Endothelial cell of umbilical vein (primary cell): ENCODE results near the gene TNPO1. TPM values are rescaled to one million over a fixed set of nuclear protein-coding genes. Genes with fewer than 3 reads are reported as not detected.

Source experiments
- BruUV-seq: library from RNA; stranded (reverse); fragments of 400-500 nt; replicated peaks from 2 replicates; lab custom pipeline; 2021; lab: Mats Ljungman, UMichigan
- CTCF ChIA-PET: fragments of 300-600, 350-600 bp; sonication (Branson Sonifier 250); formaldehyde crosslinking; loops from one replicate; lab custom pipeline; 2021; ENCODE audit warnings: antibody characterized with exemption, inconsistent platforms; lab: Charles Lee
- POLR2A ChIA-PET: fragments of 300-600, 350-600 bp; sonication (Branson Sonifier 250); formaldehyde crosslinking; loops from one replicate; lab custom pipeline; 2021; ENCODE audit warnings: antibody characterized with exemption, inconsistent platforms; lab: Charles Lee
- DNase-seq: peaks from one replicate; pipeline ENCODE4 v3.0.0-alpha.2; 2011; ENCODE audit warnings: low read depth, low spot score
- FAIRE-seq: peaks from 2 replicates; lab custom pipeline; 2011; peaks lifted over from hg19 to GRCh38; lab: Jason Lieb, UNC
- H2AFZ ChIP-seq: 2 replicates; pipeline ENCODE4 v1.6.0; 2012; ENCODE audit warnings: low read depth, low read length, control low read depth, inconsistent platforms
- H3K27ac ChIP-seq: 2 replicates; pipeline ENCODE4 v1.5.1; 2011; ENCODE audit warnings: low read depth, mild to moderate bottlenecking, control low read depth, low read length, moderate library complexity; ENCODE audit not compliant: insufficient read depth
- H3K27me3 ChIP-seq, 2 experiments: 2 replicates each; pipeline versions ENCODE4 v1.6.0 to v1.6.1; 2011; ENCODE audit warnings: low read length in 2 of 2, mixed read lengths in 1 of 2; ENCODE audit not compliant: control insufficient read depth in 2 of 2, insufficient read depth in 2 of 2
- H3K36me3 ChIP-seq, 2 experiments: 2 replicates in 1 of 2; 3 replicates in 1 of 2; pipeline ENCODE4 v1.5.1; 2011; ENCODE audit warnings: low read length in 2 of 2, mild to moderate bottlenecking in 1 of 2, moderate library complexity in 1 of 2; ENCODE audit not compliant: control insufficient read depth in 2 of 2, insufficient read depth in 2 of 2; ENCODE audit errors: extremely low read depth in 1 of 2
- H3K4me1 ChIP-seq: 3 replicates; pipeline ENCODE4 v1.5.1; 2011; ENCODE audit warnings: mild to moderate bottlenecking, low read length; ENCODE audit not compliant: control insufficient read depth, insufficient read depth; ENCODE audit errors: extremely low read depth
- H3K4me2 ChIP-seq: 2 replicates; pipeline ENCODE4 v1.6.1; 2011; ENCODE audit warnings: low read length, control low read depth, mixed read lengths; ENCODE audit not compliant: insufficient read depth
- H3K4me3 ChIP-seq, 3 experiments: fragments of 200-600 bp in 1 of 3; sonication (generic), shearing (Covaris generic) in 1 of 3; replicated peaks in 1 of 3; 2 replicates each; pipeline ENCODE4 v1.5.1; 2011 to 2016; ENCODE audit warnings: control low read depth in 3 of 3, low read length in 3 of 3, mild to moderate bottlenecking in 2 of 3, inconsistent platforms in 1 of 3, low read depth in 1 of 3, moderate library complexity in 1 of 3; ENCODE audit not compliant: insufficient read depth in 1 of 3
- H3K79me2 ChIP-seq: 2 replicates; pipeline ENCODE4 v1.6.0; 2012; ENCODE audit warnings: low read length, inconsistent platforms; ENCODE audit not compliant: control insufficient read depth, insufficient read depth
- H3K9ac ChIP-seq: replicated peaks from 2 replicates; pipeline ENCODE3; 2011; ENCODE audit warnings: low read length, control low read depth; ENCODE audit not compliant: insufficient read depth; ENCODE audit errors: extremely low read depth
- H3K9me1 ChIP-seq: replicated peaks from 3 replicates; pipeline ENCODE4 v1.6.0; 2011; ENCODE audit warnings: mild to moderate bottlenecking, low read length; ENCODE audit not compliant: control insufficient read depth, insufficient read depth; ENCODE audit errors: extremely low read depth
- H3K9me3 ChIP-seq: replicated peaks from 2 replicates; pipeline ENCODE4 v1.5.1; 2012; ENCODE audit warnings: low read length, inconsistent platforms; ENCODE audit not compliant: control insufficient read depth, insufficient read depth
- H4K20me1 ChIP-seq: replicated peaks from 2 replicates; pipeline ENCODE3; 2011; ENCODE audit warnings: mild to moderate bottlenecking, low read length; ENCODE audit not compliant: control insufficient read depth, insufficient read depth; ENCODE audit errors: extremely low read depth
- EZH2 ChIP-seq: IDR thresholded peaks from 2 replicates; pipeline ENCODE4 v1.6.1; 2012; ENCODE audit warnings: borderline replicate concordance, low read depth, mild to moderate bottlenecking, moderate library complexity, low read length, inconsistent platforms; ENCODE audit not compliant: severe bottlenecking
- FOS ChIP-seq: IDR thresholded peaks from 2 replicates; pipeline ENCODE4 v1.6.1; 2011; ENCODE audit warnings: mild to moderate bottlenecking, low read length, moderate library complexity, borderline replicate concordance; ENCODE audit not compliant: insufficient read depth
- GATA2 ChIP-seq: IDR thresholded peaks from 2 replicates; pipeline ENCODE4 v1.7.0; 2011; ENCODE audit warnings: low read depth, mild to moderate bottlenecking, moderate library complexity, mixed read lengths, low read length; ENCODE audit not compliant: insufficient read length, insufficient read depth
- JUN ChIP-seq: IDR thresholded peaks from 2 replicates; pipeline ENCODE4 v1.6.1; 2011; ENCODE audit warnings: borderline replicate concordance, low read depth; ENCODE audit not compliant: insufficient read length, insufficient read depth
- MAX ChIP-seq: IDR thresholded peaks from 2 replicates; pipeline ENCODE4 v1.6.1; 2011; ENCODE audit not compliant: insufficient read depth, insufficient read length
- MYC ChIP-seq: IDR thresholded peaks from one replicate; pipeline ENCODE4 v1.6.1; 2011; ENCODE audit warnings: mild to moderate bottlenecking, low read depth, low read length
- POLR2A ChIP-seq: IDR thresholded peaks from 2 replicates; pipeline ENCODE4 v1.6.1; 2012; ENCODE audit warnings: low read depth, mild to moderate bottlenecking, control low read depth, low read length
- POLR2AphosphoS5 ChIP-seq: IDR thresholded peaks from 2 replicates; pipeline ENCODE4 v1.6.1; 2012; ENCODE audit warnings: low read depth, mild to moderate bottlenecking, control low read depth, low read length, moderate library complexity; ENCODE audit not compliant: insufficient read depth
- dilution Hi-C: fragments of 300-500 bp; cut with MboI; formaldehyde crosslinking; loops from one replicate; pipeline ENCODE4 v1.15.0; 2019; ENCODE audit warnings: low sequenced_read_pairs; ENCODE audit not compliant: extremely low pct_ligation_motif_present
- intact Hi-C: fragments of 100-400 bp; cut with micrococcal nuclease; formaldehyde crosslinking; loops from one replicate; pipeline ENCODE4 v1.10.0; 2022
- polyA plus RNA-seq, 4 experiments: library from polyadenylated mRNA; depleted of rRNA in 3 of 4; stranded (reverse) in 3 of 4; unstranded in 1 of 4; fragments of >200 nt; gene quantifications; 2 replicates each; pipeline versions ENCODE4 v1.2.1 to v1.2.3, GENCODE V29; 2011 to 2012; ENCODE audit warnings: missing spikeins in 1 of 4
- total RNA-seq: library from RNA; stranded (reverse); gene quantifications from 2 replicates; pipeline ENCODE4 v1.2.3, GENCODE V29; 2021
- TF ChIP-seq, protein P1 (sequence below), 2 donors: IDR thresholded peaks; 1 replicate in 1 of 2; 2 replicates in 1 of 2; pipeline ENCODE4 v1.5.1; 2011; ENCODE audit warnings: low read length in 2 of 2, mild to moderate bottlenecking in 2 of 2, moderate library complexity in 2 of 2, control low read depth in 1 of 2, inconsistent platforms in 1 of 2, low read depth in 1 of 2; ENCODE audit not compliant: insufficient read depth in 1 of 2; ENCODE audit errors: extremely low read depth in 1 of 2

TNPO1 gene
- total and polyA plus RNA-seq, 2 donors (not counting 3 experiments of a cell fraction or from before 2014, with no cell fraction given): 65.6 to 298 TPM

- ChIA-PET POLR2A (no interaction called here), CTCF (no interaction called here)
- Histone ChIP-seq H3K4me2 (no peak overlapping the region), H3K4me3 (no peak overlapping the region), H3K4me1 (peaks cover 14% of the 10 kb centered on the region), H3K9me3 (no peaks in the 10 kb centered on the region), H3K79me2 (peaks cover 10% of the 10 kb centered on the region), H3K27me3 (no peaks in the 10 kb centered on the region), H3K9ac (no peak overlapping the region), H3K36me3 (no peaks in the 10 kb centered on the region), H4K20me1 (no peaks in the 10 kb centered on the region), H3K27ac (no peak overlapping the region), H3K9me1 (no peaks in the 10 kb centered on the region), H2AFZ (no peak overlapping the region)
- dilution Hi-C loops (loop anchor here (25.0 kb wide), 1 partner anchor 225 kb away; no protein-coding TSS in a partner anchor), intact Hi-C loops (loop anchor here (10.0 kb wide), 1 partner anchor 288 kb away; no protein-coding TSS in a partner anchor)
- no TSS peak for BruUV-seq
- no peak for TF ChIP-seq JUN
- TF ChIP-seq POLR2A: no peak
- no peak for FAIRE-seq
- DNase-seq: no peak
Measured at GRCh38 chr5:72812488-72812887, 4.0 kb upstream of the TNPO1 start.

GRCh38 chr5:72814104-72814503, 2.4 kb upstream of the TNPO1 start:
- POLR2A ChIA-PET: no interaction called here
- FAIRE-seq: no peak
- intact Hi-C loops: loop anchor here (10.0 kb wide), 1 partner anchor 289 kb away; no protein-coding TSS in a partner anchor

More at GRCh38 chr5:72814104-72814503, 2.4 kb upstream of the TNPO1 start:
- peaks cover 26% of the 10 kb centered on the region for H3K79me2 ChIP-seq
- H3K9me3 ChIP-seq: no peaks in the 10 kb centered on the region
- no peak overlapping the region for H3K9ac ChIP-seq
- H3K27me3 ChIP-seq: no peaks in the 10 kb centered on the region
- H3K4me2 ChIP-seq: no peak overlapping the region
- H2AFZ ChIP-seq: peak overlapping the region; percentile 18
- peaks cover 22% of the 10 kb centered on the region for H3K4me1 ChIP-seq
- no TSS peak for BruUV-seq
- H3K4me3 ChIP-seq: no peak overlapping the region
- no peaks in the 10 kb centered on the region for H3K9me1 ChIP-seq
- H4K20me1 ChIP-seq: no peaks in the 10 kb centered on the region
- dilution Hi-C loops: loop anchor here (25.0 kb wide), 1 partner anchor 227 kb away; no protein-coding TSS in a partner anchor
- DNase-seq: no peak
- CTCF ChIA-PET: interaction anchor here (0.8 to 1.2 kb wide), 4 partner anchors 14 to 250 kb away, joined by 3 to 5 read pairs (median 4); no protein-coding TSS in a partner anchor
- TF ChIP-seq GATA2 (no peak), JUN (no peak), EZH2 (no peak), POLR2A (no peak), POLR2AphosphoS5 (no peak), MAX (no peak), FOS (no peak), MYC (no peak)
- TF ChIP-seq, protein P1, sequence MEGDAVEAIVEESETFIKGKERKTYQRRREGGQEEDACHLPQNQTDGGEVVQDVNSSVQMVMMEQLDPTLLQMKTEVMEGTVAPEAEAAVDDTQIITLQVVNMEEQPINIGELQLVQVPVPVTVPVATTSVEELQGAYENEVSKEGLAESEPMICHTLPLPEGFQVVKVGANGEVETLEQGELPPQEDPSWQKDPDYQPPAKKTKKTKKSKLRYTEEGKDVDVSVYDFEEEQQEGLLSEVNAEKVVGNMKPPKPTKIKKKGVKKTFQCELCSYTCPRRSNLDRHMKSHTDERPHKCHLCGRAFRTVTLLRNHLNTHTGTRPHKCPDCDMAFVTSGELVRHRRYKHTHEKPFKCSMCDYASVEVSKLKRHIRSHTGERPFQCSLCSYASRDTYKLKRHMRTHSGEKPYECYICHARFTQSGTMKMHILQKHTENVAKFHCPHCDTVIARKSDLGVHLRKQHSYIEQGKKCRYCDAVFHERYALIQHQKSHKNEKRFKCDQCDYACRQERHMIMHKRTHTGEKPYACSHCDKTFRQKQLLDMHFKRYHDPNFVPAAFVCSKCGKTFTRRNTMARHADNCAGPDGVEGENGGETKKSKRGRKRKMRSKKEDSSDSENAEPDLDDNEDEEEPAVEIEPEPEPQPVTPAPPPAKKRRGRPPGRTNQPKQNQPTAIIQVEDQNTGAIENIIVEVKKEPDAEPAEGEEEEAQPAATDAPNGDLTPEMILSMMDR (IDR thresholded peaks at IDR 0.05; ENCODE audit: extremely low read depth in 1 of 2, insufficient read depth in 1 of 2, low read depth in 1 of 2, low read length in 2 of 2): no peak
- no peak overlapping the region for H3K27ac ChIP-seq
- H3K36me3 ChIP-seq: no peaks in the 10 kb centered on the region
